ENCODE results near the gene NUP93.

The NUP93 gene

DNA sequence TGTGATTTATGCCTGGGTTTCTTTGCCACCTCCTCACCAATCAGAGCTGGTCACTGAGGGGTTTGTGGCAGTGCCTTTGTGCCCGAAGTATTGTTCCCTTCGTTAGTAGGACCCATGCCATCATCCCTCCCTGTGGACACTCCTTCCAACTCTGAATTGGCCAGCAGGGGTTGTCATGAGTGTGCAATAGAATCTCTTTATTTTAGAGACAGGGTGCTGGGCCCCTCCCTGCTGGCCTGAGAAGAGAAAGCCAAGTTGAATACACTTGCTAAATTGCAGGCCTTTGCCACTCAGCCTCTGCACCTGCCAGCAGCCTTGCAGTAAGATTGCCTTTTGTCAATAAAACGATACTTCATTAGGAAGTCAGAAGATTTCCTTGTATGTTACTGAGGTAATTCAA lies 94.4 kb downstream of the NUP93 start:
- DNase-seq, result no peak

- no peak for DNase-seq
Measured at GRCh38 chr16:56824804-56825203, 94.9 kb downstream of the NUP93 start.

GRCh38 chr16:56825826-56826225 lies 95.9 kb downstream of the NUP93 start:
- DNase-seq, result no peak

GRCh38 chr16:56828647-56829046 lies 98.7 kb downstream of the NUP93 start:
- DNase-seq, result no peak

- no peak for DNase-seq
Measured at GRCh38 chr16:56830669-56831068, 100.7 kb downstream of the NUP93 start.

DNA sequence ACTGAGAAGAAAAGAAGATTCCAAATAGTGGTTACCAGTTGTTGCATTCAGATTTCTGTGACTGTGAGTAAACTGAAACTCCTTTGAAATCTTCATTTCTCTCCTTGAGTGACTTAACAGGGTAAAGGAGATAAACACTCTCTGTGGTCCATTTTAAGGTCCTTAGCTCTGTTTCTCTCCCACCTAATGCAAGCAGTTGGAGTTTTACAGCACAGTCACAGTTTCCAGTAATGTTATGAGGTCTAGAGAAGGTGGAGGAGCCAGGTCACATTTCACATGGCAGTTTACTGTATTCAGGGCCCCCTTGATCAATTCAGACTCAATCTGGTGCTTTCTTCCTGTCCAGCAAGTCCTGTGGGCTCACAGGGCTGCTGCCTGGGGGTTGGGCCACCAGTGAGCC lies 102.8 kb downstream of the NUP93 start:
- no peak for DNase-seq

- DNase-seq, result no peak
Measured at GRCh38 chr16:56833243-56833970, 103.5 kb downstream of the NUP93 start.

GRCh38 chr16:56835320-56835719 lies 105.4 kb downstream of the NUP93 start:
- no peak for DNase-seq

DNA sequence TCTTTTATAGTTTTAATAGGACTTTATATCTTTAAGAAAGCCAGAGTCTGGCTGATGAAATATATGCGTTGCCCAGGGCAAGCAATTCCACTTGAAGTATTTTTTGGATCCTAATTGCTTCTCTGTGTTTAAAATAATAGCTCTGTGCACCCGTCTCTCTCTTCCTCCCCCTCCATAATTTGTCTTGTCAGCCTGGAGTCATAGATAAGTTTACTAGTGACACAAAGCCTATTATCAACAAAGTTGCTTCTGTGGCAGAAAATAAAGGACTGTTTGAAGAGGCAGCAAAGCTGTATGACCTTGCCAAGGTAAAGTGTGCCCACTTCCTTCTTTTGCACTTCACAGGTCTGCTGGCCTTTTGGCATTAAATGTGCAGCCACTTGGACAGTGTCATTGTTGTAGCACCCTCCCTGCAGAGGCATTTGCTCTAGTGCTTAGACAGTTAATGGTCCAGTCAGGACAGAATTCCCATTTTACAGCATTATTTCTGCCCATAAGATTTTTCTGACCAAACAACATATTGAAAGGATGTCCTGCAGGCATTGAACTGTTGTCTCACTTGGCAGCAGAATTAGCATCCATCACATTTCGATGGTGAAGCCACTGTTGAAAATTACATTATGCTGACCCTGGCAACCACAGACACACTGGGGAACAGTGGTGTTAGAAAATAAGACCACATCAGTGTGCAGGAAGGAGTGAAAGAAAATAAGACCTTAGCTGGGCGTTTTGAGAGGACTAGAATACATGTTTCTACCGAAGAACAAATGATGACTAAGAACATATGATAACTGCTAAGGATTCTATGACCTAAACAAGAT lies 106.7 kb downstream of the NUP93 start:
- no peak for DNase-seq

DNA sequence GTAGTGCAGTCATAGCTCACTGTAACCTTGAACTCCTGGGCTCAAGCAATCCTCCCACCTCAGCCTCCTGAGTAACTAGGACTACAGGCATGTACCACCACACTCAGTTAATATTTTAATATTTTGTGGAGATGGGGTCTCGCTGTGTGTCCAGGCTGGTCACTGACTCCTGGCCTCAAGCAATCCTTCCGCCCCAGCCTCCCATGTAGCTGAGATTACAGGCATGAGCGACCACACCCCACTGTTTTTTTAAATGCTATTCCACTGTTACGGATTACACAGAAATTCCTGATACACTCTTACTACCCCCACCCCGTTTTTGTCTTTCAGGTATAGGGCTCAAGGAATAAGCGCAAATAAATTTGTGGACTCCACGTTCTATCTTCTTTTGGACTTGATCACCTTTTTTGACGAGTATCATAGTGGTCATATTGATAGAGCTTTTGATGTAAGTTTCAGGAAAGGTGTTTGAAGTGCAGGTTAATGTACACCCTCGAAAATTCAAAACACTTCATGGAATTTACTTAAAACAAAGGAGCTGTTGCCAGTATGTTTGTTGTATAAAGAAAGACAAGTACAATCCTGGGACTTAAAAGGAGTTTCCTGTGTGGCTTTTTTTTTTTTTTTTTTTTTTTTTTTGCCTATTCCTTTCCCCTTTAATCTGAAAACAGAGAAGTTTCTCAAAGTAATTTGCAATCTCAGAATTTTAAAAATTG lies 108.9 kb downstream of the NUP93 start:
- DNase-seq, result no peak

DNA sequence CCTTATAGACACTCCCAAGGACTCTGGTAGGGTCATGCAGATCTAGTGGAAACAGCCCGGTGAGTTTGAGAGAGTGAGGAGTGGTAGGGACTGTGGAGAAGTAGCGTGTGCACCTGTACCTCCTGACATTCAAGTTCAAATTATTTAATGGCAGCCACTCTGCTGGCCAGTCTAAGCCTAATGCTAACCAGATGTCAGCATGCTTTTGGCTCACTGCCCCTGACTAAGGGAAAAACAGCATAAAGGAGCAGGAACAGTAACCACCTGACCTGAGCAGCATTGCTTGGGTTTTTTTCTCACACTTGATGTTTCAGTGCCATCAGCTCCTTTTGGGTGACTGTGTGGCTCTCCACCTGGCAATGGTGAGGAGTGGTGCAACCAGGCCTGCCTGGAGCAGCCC lies 111.3 kb downstream of the NUP93 start:
- no peak for DNase-seq

DNA sequence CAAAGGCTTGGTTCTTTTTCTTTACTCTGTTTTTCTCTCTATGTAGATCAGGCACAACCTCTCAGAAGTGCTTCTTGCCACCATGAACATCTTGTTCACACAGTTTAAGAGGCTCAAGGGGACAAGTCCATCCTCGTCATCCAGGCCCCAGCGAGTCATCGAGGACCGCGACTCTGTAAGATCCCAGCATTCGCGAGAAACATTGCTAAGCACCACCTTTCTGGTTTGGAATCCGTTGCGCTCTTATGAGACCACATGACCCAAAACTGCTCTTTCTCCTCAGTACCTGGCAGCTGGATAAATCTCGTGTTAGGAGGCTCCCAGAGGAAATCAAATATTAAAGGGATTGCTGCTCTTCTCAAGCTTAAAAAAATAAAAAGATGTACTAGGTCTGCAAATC lies 111.7 kb downstream of the NUP93 start:
- no peak for DNase-seq

- DNase-seq, result no peak
Measured at GRCh38 chr16:56842133-56842532, 112.2 kb downstream of the NUP93 start.

GRCh38 chr16:56844056-56844455 lies 114.1 kb downstream of the NUP93 start:
- no peak for DNase-seq

DNA sequence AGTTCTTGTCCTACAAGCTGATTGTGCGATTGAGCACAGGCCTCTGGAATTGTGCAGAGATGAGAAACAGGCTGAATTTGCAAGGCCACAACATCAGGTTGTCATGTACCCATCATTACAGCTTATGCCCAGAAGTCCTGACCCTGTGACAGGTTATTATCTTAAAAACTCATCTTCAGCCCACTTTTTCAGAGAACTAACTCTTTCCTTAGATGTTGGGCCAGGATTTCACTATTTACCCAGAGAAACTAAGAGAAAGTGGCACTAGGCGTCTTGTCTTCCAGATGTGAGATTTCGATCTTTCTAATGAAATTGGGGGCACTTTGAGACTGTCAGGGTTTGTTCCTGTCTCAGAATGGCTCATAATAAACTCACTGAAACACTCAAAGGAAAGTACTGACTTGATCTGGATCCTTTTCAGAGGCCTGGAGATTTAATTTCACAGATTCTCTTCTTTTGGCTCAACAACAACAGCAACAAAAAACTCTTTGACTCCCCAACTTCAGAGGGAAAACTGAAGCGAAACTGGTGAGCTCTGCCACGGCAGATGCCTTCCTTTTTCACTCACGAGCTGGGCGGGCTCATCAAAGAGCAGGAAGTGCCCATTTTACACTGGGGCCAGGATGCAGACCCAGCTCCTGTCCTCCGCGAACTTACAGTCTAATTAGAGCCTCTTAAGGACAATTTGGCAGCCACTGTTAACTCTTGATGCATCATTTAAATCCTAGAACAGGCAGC lies 117.4 kb downstream of the NUP93 start:
- DNase-seq, result no peak

- DNase-seq, result no peak
Measured at GRCh38 chr16:56848029-56848936, 118.4 kb downstream of the NUP93 start.

GRCh38 chr16:56848955-56849689 lies 119.2 kb downstream of the NUP93 start:
- DNase-seq, result peak; percentile 26

DNA sequence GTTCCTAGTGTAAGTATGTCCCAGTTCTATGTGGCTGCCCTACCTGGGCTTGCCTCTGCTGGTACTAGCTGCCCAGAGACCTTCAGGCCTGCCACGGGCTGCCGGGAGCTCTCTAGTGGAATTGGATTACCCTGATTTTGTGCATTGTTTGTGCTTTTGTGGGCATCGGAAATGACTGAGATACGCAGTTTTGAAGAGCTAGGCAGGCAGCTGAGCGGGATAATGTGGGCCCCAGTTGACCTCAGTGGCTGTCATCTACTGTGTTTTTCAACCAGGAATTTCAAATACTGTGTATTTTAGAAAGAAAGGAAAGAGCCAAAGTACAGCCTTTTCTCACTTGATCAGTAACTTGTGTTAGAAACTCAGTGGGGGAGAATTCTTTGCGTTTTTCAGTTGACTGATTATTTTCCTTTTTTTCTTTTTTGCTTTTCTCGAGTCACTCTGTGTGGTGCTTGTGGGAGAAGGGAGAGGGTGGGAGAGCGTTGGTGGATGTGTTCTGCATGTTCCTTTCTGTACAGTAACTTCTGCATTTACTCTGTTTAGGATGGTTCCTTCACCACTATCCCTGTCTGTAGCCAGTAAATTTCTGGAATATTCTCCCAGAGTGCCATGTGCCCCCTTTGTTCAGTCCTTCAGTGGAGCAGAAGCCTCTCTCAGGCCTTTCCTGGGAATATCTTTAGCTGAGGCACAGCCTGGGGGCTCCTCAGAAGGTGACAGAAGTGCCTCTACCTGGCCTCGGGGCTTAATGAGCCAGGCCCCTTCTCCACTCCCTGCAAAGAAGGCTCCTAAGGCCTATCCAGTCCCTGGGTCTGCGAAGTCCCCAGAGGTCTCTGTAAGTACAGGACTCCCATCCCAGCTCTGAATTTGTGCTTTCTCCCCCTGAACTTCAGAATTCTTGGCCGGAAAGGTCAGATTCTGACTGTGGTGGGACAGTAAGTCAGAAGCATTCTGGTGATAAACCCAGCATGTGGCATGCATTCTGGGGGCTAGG lies 120.1 kb downstream of the NUP93 start:
- DNase-seq, result no peak

DNA sequence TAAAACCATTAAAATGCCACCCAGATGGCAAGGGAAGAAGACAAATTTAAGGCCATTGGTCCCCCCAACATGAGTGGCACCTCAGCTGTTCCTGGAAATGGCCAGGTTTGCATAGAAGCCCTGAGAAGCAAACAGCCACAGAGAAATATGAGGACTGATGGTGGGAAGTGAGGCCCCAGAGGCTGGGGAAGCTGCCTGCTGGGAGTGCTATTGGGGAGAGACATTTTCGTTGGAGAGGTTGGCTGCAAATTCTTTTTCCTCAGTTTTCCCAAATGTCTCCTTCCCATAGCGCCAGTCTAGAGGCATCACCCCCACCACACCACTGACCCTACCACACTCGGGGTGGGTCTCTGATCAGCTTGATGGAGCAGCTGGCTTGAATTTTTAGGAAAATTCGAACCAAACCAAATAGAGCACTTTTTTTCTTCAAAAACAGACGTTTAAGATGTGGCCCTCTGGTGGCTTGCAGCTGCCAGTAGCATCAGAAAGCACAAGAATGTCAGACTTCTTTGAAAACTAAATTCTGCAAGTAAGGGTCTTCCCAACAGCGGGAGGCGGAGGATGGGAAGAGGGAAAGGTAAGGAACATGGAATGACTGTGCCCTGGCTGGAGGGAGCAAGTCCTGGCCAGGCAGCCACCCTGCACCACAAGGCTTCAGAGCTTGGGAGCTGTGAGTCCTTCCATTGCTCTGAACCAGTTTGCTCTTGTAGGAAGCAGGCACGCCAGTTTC lies 121.9 kb downstream of the NUP93 start:
- DNase-seq, result no peak
